ENCODE results near the gene FKBP5. TPM values are rescaled to one million over a fixed set of nuclear protein-coding genes. Genes with fewer than 3 reads are reported as not detected.

The FKBP5 gene
- total RNA-seq, 2 experiments from 2014 or later, result 42.5 to 79.1 TPM

DNA sequence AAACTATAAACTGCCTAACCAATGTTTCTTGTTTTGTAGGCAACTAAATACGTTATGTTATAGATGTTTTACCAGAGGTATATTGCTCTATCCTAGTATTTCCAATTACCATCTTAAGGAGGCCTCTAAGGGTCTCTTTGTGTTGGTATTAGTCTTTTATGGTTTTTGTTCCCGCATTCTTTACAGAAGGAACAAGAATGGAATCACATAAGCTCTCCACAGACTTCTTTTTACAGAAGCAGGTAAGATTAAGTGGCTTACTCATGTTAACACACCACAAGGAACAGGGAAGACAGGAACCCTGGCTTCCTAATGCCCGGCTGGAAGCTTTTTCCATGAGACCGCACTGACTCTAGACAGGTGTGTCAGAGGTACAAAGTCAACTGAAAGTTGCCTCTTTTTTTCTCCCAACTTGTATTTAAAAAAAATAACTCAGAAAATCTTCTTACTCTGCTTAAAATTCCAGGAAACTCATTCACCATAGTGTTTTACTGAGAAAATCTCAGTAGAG is 55.1 kb downstream of the FKBP5 start:
- no peak overlapping the region for H3K27ac ChIP-seq (ENCODE audit: low read depth, low read length, poor library complexity, severe bottlenecking)
- peaks cover 96% of the 10 kb centered on the region for H3K36me3 ChIP-seq (ENCODE audit: insufficient read depth, low read length)
- H3K79me2 ChIP-seq (ENCODE audit: insufficient read depth, low read depth, low read length), result no peaks in the 10 kb centered on the region
- no peaks in the 10 kb centered on the region for H3K9me2 ChIP-seq (ENCODE audit: insufficient read depth, low read length)
- intact Hi-C loops (cut with micrococcal nuclease; ENCODE audit: unreplicated experiment), result no loop called here
- DNase-seq (ENCODE audit: low spot score), result no peak
- H3K4me2 ChIP-seq (ENCODE audit: low read length), result no peak overlapping the region
- ChIA-PET CTCF (ENCODE audit: unreplicated experiment) (interaction anchor here (0.6 kb wide), 1 partner anchor 400 kb away, joined by 3 read pairs; no protein-coding TSS in a partner anchor), POLR2A (interaction anchor here (1.4 to 1.5 kb wide), 2 partner anchors 10 to 17 kb away, joined by 3 read pairs; no protein-coding TSS in a partner anchor)
- TF ChIP-seq EZH2phosphoT487 (IDR thresholded peaks at IDR 0.05; ENCODE audit: borderline replicate concordance, low read depth, low read length), result no peak
- TF ChIP-seq, protein P1, sequence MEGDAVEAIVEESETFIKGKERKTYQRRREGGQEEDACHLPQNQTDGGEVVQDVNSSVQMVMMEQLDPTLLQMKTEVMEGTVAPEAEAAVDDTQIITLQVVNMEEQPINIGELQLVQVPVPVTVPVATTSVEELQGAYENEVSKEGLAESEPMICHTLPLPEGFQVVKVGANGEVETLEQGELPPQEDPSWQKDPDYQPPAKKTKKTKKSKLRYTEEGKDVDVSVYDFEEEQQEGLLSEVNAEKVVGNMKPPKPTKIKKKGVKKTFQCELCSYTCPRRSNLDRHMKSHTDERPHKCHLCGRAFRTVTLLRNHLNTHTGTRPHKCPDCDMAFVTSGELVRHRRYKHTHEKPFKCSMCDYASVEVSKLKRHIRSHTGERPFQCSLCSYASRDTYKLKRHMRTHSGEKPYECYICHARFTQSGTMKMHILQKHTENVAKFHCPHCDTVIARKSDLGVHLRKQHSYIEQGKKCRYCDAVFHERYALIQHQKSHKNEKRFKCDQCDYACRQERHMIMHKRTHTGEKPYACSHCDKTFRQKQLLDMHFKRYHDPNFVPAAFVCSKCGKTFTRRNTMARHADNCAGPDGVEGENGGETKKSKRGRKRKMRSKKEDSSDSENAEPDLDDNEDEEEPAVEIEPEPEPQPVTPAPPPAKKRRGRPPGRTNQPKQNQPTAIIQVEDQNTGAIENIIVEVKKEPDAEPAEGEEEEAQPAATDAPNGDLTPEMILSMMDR (conservative IDR thresholded peaks at IDR 0.05; ENCODE audit: low read length), result no peak
- no TSS peak for BruUV-seq (replicated peaks)
- H2AFZ ChIP-seq (ENCODE audit: low read length), result no peak overlapping the region
- no peaks in the 10 kb centered on the region for H4K20me1 ChIP-seq (ENCODE audit: insufficient read depth, low read length)
- H3K4me3 ChIP-seq (ENCODE audit: low read depth, low read length, poor library complexity, severe bottlenecking), result no peak overlapping the region
- H3K4me1 ChIP-seq (ENCODE audit: insufficient read depth, low read length, poor library complexity, severe bottlenecking), result no peaks in the 10 kb centered on the region
- no peaks in the 10 kb centered on the region for H3K9me3 ChIP-seq (ENCODE audit: low read length)

DNA sequence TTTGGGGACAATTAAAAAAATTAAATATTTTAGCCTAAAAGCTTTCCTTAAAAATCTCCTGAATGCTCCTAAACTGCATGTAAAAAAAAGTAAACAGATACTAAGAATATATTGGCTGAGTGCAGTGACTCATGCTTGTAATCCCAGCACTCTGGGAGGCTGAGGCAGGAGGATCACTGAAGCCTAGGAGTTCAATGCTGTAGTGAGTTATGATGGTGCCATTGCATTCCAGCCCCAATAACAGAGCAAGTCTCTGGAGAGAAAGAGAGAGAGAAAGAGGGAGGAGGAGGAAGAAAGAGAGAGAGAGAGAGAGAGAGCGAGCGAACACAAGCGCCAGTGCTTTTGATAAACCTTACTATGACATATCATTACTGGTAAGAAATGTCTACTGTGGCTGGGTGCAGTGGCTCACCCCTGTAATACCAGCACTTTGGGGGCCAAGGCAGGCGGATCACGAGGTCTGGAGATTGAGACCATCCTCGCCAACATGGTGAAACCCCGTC is 58.8 kb downstream of the FKBP5 start:
- POLR2A ChIA-PET, result interaction anchor here (0.6 kb wide), 1 partner anchor 38 kb away, joined by 3 read pairs; no protein-coding TSS in a partner anchor
- intact Hi-C loops (cut with micrococcal nuclease; ENCODE audit: unreplicated experiment), result no loop called here
- Histone ChIP-seq H3K4me3 (ENCODE audit: low read depth, low read length, poor library complexity, severe bottlenecking) (no peak overlapping the region), H3K4me1 (ENCODE audit: insufficient read depth, low read length, poor library complexity, severe bottlenecking) (no peaks in the 10 kb centered on the region), H3K27ac (ENCODE audit: low read depth, low read length, poor library complexity, severe bottlenecking) (no peak overlapping the region), H3K4me2 (ENCODE audit: low read length) (no peak overlapping the region), H3K79me2 (ENCODE audit: insufficient read depth, low read depth, low read length) (no peaks in the 10 kb centered on the region), H3K36me3 (ENCODE audit: insufficient read depth, low read length) (peaks cover 83% of the 10 kb centered on the region), H3K9me2 (ENCODE audit: insufficient read depth, low read length) (no peaks in the 10 kb centered on the region), H2AFZ (ENCODE audit: low read length) (no peak overlapping the region), H4K20me1 (ENCODE audit: insufficient read depth, low read length) (no peaks in the 10 kb centered on the region), H3K9me3 (ENCODE audit: low read length) (no peaks in the 10 kb centered on the region)
- DNase-seq (ENCODE audit: low spot score), result no peak
- TF ChIP-seq, protein P1 (conservative IDR thresholded peaks at IDR 0.05; ENCODE audit: low read length), result no peak
- no peak for TF ChIP-seq EZH2phosphoT487 (IDR thresholded peaks at IDR 0.05; ENCODE audit: borderline replicate concordance, low read depth, low read length)
- no TSS peak for BruUV-seq (replicated peaks)
- CTCF ChIA-PET (ENCODE audit: unreplicated experiment), result no interaction called here

DNA sequence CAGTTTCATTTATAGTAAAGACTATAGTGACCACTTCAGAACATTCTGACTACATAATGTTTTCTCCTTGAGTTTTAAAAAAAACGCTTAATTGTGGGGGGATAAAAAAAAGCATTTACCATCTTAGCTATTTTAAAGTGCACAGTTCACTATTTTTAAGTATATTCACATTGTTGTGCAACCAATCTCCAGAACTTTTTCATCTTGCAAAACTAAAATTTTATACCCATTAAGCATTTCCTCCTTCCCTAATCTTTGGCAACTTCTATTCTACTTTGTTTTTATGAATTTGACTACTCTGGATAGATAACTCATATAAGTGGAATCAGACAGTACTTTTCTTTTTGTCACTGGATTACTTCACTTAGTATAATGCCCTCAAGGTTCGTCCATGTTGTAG is 62.3 kb downstream of the FKBP5 start:
- Histone ChIP-seq H4K20me1 (ENCODE audit: insufficient read depth, low read length) (no peaks in the 10 kb centered on the region), H3K4me2 (ENCODE audit: low read length) (no peak overlapping the region), H3K9me3 (ENCODE audit: low read length) (no peaks in the 10 kb centered on the region), H3K36me3 (ENCODE audit: insufficient read depth, low read length) (peaks cover 81% of the 10 kb centered on the region), H3K79me2 (ENCODE audit: insufficient read depth, low read depth, low read length) (no peaks in the 10 kb centered on the region), H3K9me2 (ENCODE audit: insufficient read depth, low read length) (no peaks in the 10 kb centered on the region), H3K27ac (ENCODE audit: low read depth, low read length, poor library complexity, severe bottlenecking) (no peak overlapping the region), H3K4me1 (ENCODE audit: insufficient read depth, low read length, poor library complexity, severe bottlenecking) (no peaks in the 10 kb centered on the region), H2AFZ (ENCODE audit: low read length) (no peak overlapping the region), H3K4me3 (ENCODE audit: low read depth, low read length, poor library complexity, severe bottlenecking) (no peak overlapping the region)
- BruUV-seq (replicated peaks), result TSS peak; percentile 32
- no peak for DNase-seq (ENCODE audit: low spot score)
- CTCF ChIA-PET (ENCODE audit: unreplicated experiment), result no interaction called here
- TF ChIP-seq, protein P1 (conservative IDR thresholded peaks at IDR 0.05; ENCODE audit: low read length), result no peak
- TF ChIP-seq EZH2phosphoT487 (IDR thresholded peaks at IDR 0.05; ENCODE audit: borderline replicate concordance, low read depth, low read length), result no peak
- POLR2A ChIA-PET, result no interaction called here
- intact Hi-C loops (cut with micrococcal nuclease; ENCODE audit: unreplicated experiment), result no loop called here
